A549 (cell line): ENCODE data around the gene SIN3A. TPM values are rescaled to one million over a fixed set of nuclear protein-coding genes. Genes with fewer than 3 reads are reported as not detected.

Experiments
- ATAC-seq, 2 experiments: fragments of 200-7000 bp in 1 of 2; fragments of >200 bp in 1 of 2; cut with Nextera tagmentation in 1 of 2; cut with Tn5 transposase in 1 of 2; 3 replicates each; pipeline versions ENCODE4 v1.8.0 to v1.9.1; 2018 to 2020; ENCODE audit warnings: mild to moderate bottlenecking in 1 of 2, moderate library complexity in 1 of 2
- CTCF ChIA-PET: fragments of 300-600 bp; sonication (Branson Sonifier 250); formaldehyde crosslinking; extraction: SDS; loops from one replicate; lab custom pipeline; 2021; ENCODE audit warnings: antibody characterized with exemption, inconsistent platforms; lab: Yijun Ruan, JAX
- POLR2A ChIA-PET: fragments of 350-600 bp; formaldehyde crosslinking; extraction: SDS; loops from one replicate; lab custom pipeline; 2021; ENCODE audit warnings: antibody characterized with exemption, inconsistent platforms; lab: Yijun Ruan, JAX
- DNase-seq, 2 experiments: peaks; one replicate each; pipeline versions ENCODE4 v3.0.0 to v3.0.0-alpha.2; 2011 to 2016; ENCODE audit warnings: low read depth in 1 of 2, low spot score in 1 of 2
- FAIRE-seq: peaks from 2 replicates; lab custom pipeline; 2011; peaks lifted over from hg19 to GRCh38; lab: Jason Lieb, UNC
- H3K27ac ChIP-seq, 2 experiments: fragments of >200 bp; sonication (Bioruptor Twin); formaldehyde crosslinking; 3 replicates each; pipeline ENCODE4 v1.5.1; 2016 to 2017
- H3K4me1 ChIP-seq: fragments of >200 bp; sonication (Bioruptor Twin); formaldehyde crosslinking; 3 replicates; pipeline ENCODE4 v1.6.1; 2016
- H3K4me2 ChIP-seq: fragments of >200 bp; sonication (Bioruptor Twin); formaldehyde crosslinking; 3 replicates; pipeline ENCODE4 v1.6.1; 2016
- H3K4me3 ChIP-seq: fragments of >200 bp; sonication (Bioruptor Twin); formaldehyde crosslinking; 3 replicates; pipeline ENCODE4 v1.5.1; 2016
- H3K9me3 ChIP-seq: fragments of >200 bp; sonication (Bioruptor Twin); formaldehyde crosslinking; 3 replicates; pipeline ENCODE4 v1.6.1; 2016
- BHLHE40 ChIP-seq: IDR thresholded peaks from 2 replicates; pipeline ENCODE4 v1.6.1; 2012; ENCODE audit warnings: low read depth, low read length, inconsistent platforms
- FOXS1 ChIP-seq: fragments of 250-450 bp; sonication (Bioruptor Pico); IDR thresholded peaks from 2 replicates; pipeline ENCODE4 v1.5.0; 2020; ENCODE audit warnings: mild to moderate bottlenecking, moderate library complexity
- HDAC2 ChIP-seq: fragments of 200-600 bp; sonication (generic); IDR thresholded peaks from 2 replicates; pipeline ENCODE4 v1.6.1; 2016
- HOXA7 ChIP-seq: fragments of 250-450 bp; sonication (Bioruptor Pico); IDR thresholded peaks from 2 replicates; pipeline ENCODE4 v1.5.0; 2020; ENCODE audit warnings: mild to moderate bottlenecking, moderate library complexity
- JUN ChIP-seq, 2 experiments: fragments of >200 bp; sonication (Bioruptor Twin); formaldehyde crosslinking; IDR thresholded peaks; 2 replicates in 1 of 2; 3 replicates in 1 of 2; pipeline ENCODE4 v1.6.1; 2016 to 2017
- MAZ ChIP-seq: fragments of 150-350 bp; IDR thresholded peaks from 2 replicates; pipeline ENCODE4 v1.6.1; 2014; ENCODE audit warnings: antibody characterized with exemption, low read depth, low read length, borderline replicate concordance
- PHF8 ChIP-seq: fragments of 200-600 bp; sonication (generic); IDR thresholded peaks from 2 replicates; pipeline ENCODE4 v1.6.1; 2016; ENCODE audit warnings: low read depth, mild to moderate bottlenecking, antibody characterized with exemption, moderate library complexity, borderline replicate concordance
- POLR2A ChIP-seq: IDR thresholded peaks from 2 replicates; pipeline ENCODE4 v1.6.1; 2012; ENCODE audit warnings: mild to moderate bottlenecking, low read length
- POLR2AphosphoS2 ChIP-seq: conservative IDR thresholded peaks from 2 replicates; pipeline ENCODE4 v1.6.1; 2012; ENCODE audit warnings: low read length, improper control_type of control experiment, inconsistent platforms
- RFX5 ChIP-seq: fragments of 450-650 bp; IDR thresholded peaks from 2 replicates; pipeline ENCODE4 v1.7.1; 2014; ENCODE audit warnings: antibody characterized with exemption, mild to moderate bottlenecking, moderate library complexity
- SREBF2 ChIP-seq: fragments of 450-650 bp; IDR thresholded peaks from 2 replicates; pipeline ENCODE4 v1.6.1; 2014; ENCODE audit warnings: mild to moderate bottlenecking, moderate library complexity
- TFCP2L1 ChIP-seq: fragments of 250-450 bp; sonication (Bioruptor Pico); IDR thresholded peaks from 2 replicates; pipeline ENCODE4 v1.5.0; 2021; ENCODE audit warnings: mild to moderate bottlenecking
- WGBS: methylation state at CpG from one replicate; pipeline ENCODE4 v1.1.6; 2017; ENCODE audit errors: missing lambda C conversion rate; 5-methylcytosine and 5-hydroxymethylcytosine counted together
- polyA plus RNA-seq, 4 experiments: library from polyadenylated mRNA; depleted of rRNA in 3 of 4; stranded (reverse); fragments of >200 nt; fragmentation: RNase III in 1 of 4; extraction: RNeasy Plus Mini Kit Qiagen cat#74134 plus additional on column Dnase treatment in 1 of 4; gene quantifications; 2 replicates in 3 of 4; 3 replicates in 1 of 4; pipeline ENCODE4 v1.2.3, GENCODE V29; 2011 to 2017
- TF ChIP-seq, protein P1 (sequence below): IDR thresholded peaks from 2 replicates; pipeline ENCODE4 v1.6.1; 2012
- TF ChIP-seq, protein P2 (sequence below): IDR thresholded peaks from 2 replicates; pipeline ENCODE4 v1.6.1; 2012
- TF ChIP-seq, protein P3 (sequence below): fragments of 200-600 bp; sonication (generic); IDR thresholded peaks from 2 replicates; pipeline ENCODE4 v1.6.1; 2016; ENCODE audit warnings: antibody characterized with exemption, mild to moderate bottlenecking, moderate library complexity
- TF ChIP-seq, protein P4 (sequence below): fragments of 250-450 bp; sonication (Bioruptor Pico); IDR thresholded peaks from 2 replicates; pipeline ENCODE4 v1.5.0; 2021; ENCODE audit warnings: mild to moderate bottlenecking, moderate library complexity, borderline replicate concordance

Gene SIN3A
- polyA plus RNA-seq, 2 of the 4 experiments (the other 2 are of a cell fraction): 35.9 to 48.7 TPM

DNA sequence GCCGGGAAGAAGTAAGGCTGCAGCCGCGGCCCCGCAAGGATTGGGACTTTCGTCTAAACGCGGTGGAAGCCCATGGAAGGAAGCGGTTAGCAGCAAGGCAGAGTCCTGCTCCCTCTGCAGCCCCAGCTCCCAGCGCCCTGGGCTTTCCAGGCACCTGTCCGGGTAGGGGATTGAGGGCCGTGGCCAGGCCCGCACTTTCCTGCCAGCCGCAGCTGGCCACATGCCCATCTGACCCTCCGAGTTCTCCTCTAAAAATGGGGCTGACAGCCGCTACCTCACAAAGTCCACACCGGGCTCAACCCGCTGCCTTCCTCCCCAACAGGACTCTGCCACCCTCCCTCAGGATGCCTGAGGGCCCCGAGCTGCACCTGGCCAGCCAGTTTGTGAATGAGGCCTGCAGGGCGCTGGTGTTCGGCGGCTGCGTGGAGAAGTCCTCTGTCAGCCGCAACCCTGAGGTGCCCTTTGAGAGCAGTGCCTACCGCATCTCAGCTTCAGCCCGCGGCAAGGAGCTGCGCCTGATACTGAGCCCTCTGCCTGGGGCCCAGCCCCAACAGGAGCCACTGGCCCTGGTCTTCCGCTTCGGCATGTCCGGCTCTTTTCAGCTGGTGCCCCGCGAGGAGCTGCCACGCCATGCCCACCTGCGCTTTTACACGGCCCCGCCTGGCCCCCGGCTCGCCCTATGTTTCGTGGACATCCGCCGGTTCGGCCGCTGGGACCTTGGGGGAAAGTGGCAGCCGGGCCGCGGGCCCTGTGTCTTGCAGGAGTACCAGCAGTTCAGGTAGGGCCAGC, 102.7 kb downstream of the SIN3A start:
- Histone ChIP-seq H3K9me3 (no peaks in the 10 kb centered on the region), H3K4me1 (peaks cover 4% of the 10 kb centered on the region; the same call in 1 of the 3 replicates), H3K4me3 (peak overlapping the region; percentile 91)
- ChIA-PET CTCF (interaction anchor here (0.6 to 2.4 kb wide), 6 partner anchors 9 to 291 kb away, joined by 3 to 14 read pairs (median 3); partner anchors contain the start of gene IMP3), POLR2A (interaction anchor here (0.6 to 2.5 kb wide), 5 partner anchors 9 to 105 kb away, joined by 3 to 13 read pairs (median 3); partner anchors contain the start of gene MAN2C1)
- peak; percentile 20 to 23; a peak in 4 of 6 replicates for ATAC-seq
- TF ChIP-seq, protein P1, sequence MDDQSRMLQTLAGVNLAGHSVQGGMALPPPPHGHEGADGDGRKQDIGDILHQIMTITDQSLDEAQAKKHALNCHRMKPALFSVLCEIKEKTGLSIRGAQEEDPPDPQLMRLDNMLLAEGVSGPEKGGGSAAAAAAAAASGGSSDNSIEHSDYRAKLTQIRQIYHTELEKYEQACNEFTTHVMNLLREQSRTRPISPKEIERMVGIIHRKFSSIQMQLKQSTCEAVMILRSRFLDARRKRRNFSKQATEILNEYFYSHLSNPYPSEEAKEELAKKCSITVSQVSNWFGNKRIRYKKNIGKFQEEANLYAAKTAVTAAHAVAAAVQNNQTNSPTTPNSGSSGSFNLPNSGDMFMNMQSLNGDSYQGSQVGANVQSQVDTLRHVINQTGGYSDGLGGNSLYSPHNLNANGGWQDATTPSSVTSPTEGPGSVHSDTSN: 0 out of 2 replicates have a peak, but pooled peaks have one; percentile 0
- TF ChIP-seq JUN (IDR thresholded peaks at IDR 0.05) (peak in 1 of 2 experiments; percentile 19; a peak in 2 of 5 replicates), POLR2A (0 out of 2 replicates have a peak, but pooled peaks have one; percentile 1), TFCP2L1 (CRISPR knock-in tag) (no peak)
- TF ChIP-seq, all 56 proteins: peak for 3
- Histone ChIP-seq H3K4me2 (peak overlapping the region; percentile 100), H3K27ac (peak overlapping the region; percentile 95 to 96)
- FAIRE-seq (no peak), DNase-seq (no peak)
- 81% methylated on average over 46 of the region's 46 CpGs for WGBS

DNA sequence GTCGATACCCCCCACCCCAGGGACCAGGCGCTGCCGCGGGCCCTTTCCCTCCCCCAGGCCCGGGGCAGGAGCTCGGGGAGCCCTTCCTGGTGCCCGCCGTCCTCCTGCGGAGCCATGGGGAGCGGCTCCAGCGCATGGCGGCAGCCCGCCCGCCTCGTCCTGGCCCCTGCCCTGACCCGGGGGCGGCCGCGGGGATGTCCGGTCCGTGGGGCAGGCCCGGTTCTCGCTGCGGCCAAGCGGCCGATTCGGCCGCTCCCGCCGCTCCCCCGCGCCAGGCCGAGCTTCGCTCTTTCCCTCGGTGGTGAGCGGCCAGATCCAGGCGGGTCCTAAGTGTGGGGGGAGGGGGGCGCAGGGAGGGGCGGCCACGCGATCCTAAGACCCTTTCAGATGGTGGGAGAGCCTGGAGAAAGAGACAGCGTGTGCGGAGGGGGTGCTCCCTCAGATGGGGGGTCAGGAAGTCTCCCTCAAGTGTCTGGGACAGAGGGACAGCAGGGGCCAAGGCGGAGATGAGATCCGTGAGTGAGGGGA, 103.4 kb downstream of the SIN3A start:
- FAIRE-seq (no peak), DNase-seq (no peak), ATAC-seq (peak; percentile 36 to 54)
- Histone ChIP-seq H3K4me1 (peaks cover 4% of the 10 kb centered on the region; the same call in 1 of the 3 replicates), H3K27ac (peak overlapping the region; percentile 95 to 96), H3K4me3 (peak overlapping the region; percentile 91), H3K9me3 (no peaks in the 10 kb centered on the region), H3K4me2 (peak overlapping the region; percentile 100)
- WGBS: 11% methylated on average over 14 of the region's 45 CpGs
- TF ChIP-seq BHLHE40 (no peak), SREBF2 (no peak), TFCP2L1 (CRISPR knock-in tag) (0 out of 2 replicates have a peak, but pooled peaks have one; percentile 40)
- TF ChIP-seq, protein P1: peak; percentile 54
- CTCF ChIA-PET: interaction anchor here (0.6 to 2.4 kb wide), 5 partner anchors 11 to 292 kb away, joined by 3 to 14 read pairs (median 3); partner anchors contain the start of gene IMP3
- POLR2A ChIA-PET: interaction anchor here (0.6 to 2.5 kb wide), 4 partner anchors 8 to 20 kb away, joined by 3 to 13 read pairs (median 3); partner anchors contain the start of gene MAN2C1

DNA sequence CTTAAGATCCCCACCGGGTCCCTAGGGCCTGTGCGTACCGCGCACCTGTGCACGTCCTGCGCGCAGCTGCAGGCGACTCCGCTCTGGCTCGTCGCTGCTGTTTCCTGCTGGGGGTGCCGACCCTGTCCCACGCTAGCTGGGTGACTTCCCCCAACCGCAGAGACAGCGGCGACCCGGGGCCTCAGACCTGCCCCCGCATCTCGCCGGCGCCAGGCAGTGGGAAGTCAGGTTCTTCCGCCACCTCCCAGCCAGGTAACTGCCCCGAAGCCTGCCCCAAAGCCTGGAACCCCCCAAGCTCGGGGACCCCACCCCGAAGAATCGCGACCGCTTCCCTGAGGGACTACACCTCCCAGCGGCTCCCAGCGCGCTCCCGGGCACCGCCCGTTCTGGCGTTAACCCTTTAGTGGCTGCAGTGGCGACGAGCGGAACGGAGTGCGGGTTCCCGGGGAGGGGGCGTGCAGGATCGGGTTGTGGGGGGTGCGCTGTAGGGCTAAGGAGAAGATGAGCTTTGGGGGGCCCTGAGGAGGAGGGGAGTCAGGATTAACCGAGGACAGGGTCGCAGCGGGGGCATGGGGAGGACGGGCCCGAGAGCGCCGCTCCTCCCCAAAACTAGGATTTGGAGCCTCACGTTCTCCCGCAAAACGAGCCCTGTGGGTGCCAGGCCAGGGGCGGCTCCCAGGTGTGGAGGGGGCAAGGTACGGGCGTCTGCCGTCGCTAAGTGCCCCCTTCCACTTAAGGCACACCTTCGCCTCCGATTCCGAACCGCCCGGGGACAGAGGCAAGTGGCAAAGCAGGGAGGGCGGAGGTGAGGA, 104.1 kb downstream of the SIN3A start:
- 34% methylated on average over 25 of the region's 65 CpGs for WGBS
- peak overlapping the region; percentile 95 to 96 for H3K27ac ChIP-seq

More for the DNA sequence above, 104.1 kb downstream of the SIN3A start:
- FAIRE-seq (no peak), ATAC-seq (peak; percentile 28 to 62), DNase-seq (peak in 1 of 2 experiments; percentile 55)
- CTCF ChIA-PET: interaction anchor here (0.6 to 2.4 kb wide), 6 partner anchors 10 to 397 kb away, joined by 3 to 14 read pairs (median 3); partner anchors contain the start of genes IMP3 and SNUPN
- POLR2A ChIA-PET: interaction anchor here (1.0 to 2.5 kb wide), 3 partner anchors 8 to 21 kb away, joined by 3 to 13 read pairs (median 3); partner anchors contain the start of gene MAN2C1
- peak overlapping the region; percentile 91 for H3K4me3 ChIP-seq
- peaks cover 4% of the 10 kb centered on the region; the same call in 1 of the 3 replicates for H3K4me1 ChIP-seq
- H3K9me3 ChIP-seq: no peaks in the 10 kb centered on the region
- TF ChIP-seq, protein P2, sequence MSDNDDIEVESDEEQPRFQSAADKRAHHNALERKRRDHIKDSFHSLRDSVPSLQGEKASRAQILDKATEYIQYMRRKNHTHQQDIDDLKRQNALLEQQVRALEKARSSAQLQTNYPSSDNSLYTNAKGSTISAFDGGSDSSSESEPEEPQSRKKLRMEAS: peak; percentile 37; the same call in 1 of the 2 replicates
- TF ChIP-seq RFX5 (no peak), HOXA7 (no peak), TFCP2L1 (CRISPR knock-in tag) (0 out of 2 replicates have a peak, but pooled peaks have one; percentile 18), MAZ (no peak), FOXS1 (CRISPR knock-in tag) (no peak), HDAC2 (no peak), POLR2AphosphoS2 (0 out of 2 replicates have a peak, but pooled peaks have one; percentile 42), PHF8 (peak; percentile 40; the same call in 1 of the 2 replicates)
- TF ChIP-seq, protein P3, sequence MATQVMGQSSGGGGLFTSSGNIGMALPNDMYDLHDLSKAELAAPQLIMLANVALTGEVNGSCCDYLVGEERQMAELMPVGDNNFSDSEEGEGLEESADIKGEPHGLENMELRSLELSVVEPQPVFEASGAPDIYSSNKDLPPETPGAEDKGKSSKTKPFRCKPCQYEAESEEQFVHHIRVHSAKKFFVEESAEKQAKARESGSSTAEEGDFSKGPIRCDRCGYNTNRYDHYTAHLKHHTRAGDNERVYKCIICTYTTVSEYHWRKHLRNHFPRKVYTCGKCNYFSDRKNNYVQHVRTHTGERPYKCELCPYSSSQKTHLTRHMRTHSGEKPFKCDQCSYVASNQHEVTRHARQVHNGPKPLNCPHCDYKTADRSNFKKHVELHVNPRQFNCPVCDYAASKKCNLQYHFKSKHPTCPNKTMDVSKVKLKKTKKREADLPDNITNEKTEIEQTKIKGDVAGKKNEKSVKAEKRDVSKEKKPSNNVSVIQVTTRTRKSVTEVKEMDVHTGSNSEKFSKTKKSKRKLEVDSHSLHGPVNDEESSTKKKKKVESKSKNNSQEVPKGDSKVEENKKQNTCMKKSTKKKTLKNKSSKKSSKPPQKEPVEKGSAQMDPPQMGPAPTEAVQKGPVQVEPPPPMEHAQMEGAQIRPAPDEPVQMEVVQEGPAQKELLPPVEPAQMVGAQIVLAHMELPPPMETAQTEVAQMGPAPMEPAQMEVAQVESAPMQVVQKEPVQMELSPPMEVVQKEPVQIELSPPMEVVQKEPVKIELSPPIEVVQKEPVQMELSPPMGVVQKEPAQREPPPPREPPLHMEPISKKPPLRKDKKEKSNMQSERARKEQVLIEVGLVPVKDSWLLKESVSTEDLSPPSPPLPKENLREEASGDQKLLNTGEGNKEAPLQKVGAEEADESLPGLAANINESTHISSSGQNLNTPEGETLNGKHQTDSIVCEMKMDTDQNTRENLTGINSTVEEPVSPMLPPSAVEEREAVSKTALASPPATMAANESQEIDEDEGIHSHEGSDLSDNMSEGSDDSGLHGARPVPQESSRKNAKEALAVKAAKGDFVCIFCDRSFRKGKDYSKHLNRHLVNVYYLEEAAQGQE: no peak
- TF ChIP-seq, protein P4, sequence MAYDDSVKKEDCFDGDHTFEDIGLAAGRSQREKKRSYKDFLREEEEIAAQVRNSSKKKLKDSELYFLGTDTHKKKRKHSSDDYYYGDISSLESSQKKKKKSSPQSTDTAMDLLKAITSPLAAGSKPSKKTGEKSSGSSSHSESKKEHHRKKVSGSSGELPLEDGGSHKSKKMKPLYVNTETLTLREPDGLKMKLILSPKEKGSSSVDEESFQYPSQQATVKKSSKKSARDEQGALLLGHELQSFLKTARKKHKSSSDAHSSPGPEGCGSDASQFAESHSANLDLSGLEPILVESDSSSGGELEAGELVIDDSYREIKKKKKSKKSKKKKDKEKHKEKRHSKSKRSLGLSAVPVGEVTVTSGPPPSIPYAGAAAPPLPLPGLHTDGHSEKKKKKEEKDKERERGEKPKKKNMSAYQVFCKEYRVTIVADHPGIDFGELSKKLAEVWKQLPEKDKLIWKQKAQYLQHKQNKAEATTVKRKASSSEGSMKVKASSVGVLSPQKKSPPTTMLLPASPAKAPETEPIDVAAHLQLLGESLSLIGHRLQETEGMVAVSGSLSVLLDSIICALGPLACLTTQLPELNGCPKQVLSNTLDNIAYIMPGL (CRISPR knock-in tag): 0 out of 2 replicates have a peak, but pooled peaks have one; percentile 51
- H3K4me2 ChIP-seq: peak overlapping the region; percentile 100
